GM12878 (cell line): Measurements from ENCODE around the gene SYT12.

Experiments
- CHD1 ChIP-seq: IDR thresholded peaks from 2 replicates; pipeline ENCODE4 v1.6.1; 2012; ENCODE audit warnings: low read depth, low read length, improper control_type of control experiment
- SP1 ChIP-seq: IDR thresholded peaks from one replicate; pipeline ENCODE4 v1.6.1; 2011; ENCODE audit warnings: low read depth, low read length
- YY1 ChIP-seq: IDR thresholded peaks from 2 replicates; pipeline ENCODE4 v1.6.1; 2011; ENCODE audit warnings: low read depth, mild to moderate bottlenecking, low read length
- ZNF274 ChIP-seq: IDR thresholded peaks from one replicate; pipeline ENCODE4 v1.8.0; 2011; ENCODE audit not compliant: insufficient read length, insufficient read depth

- TF ChIP-seq ZNF274 = no peak
- TF ChIP-seq YY1 = no peak
- TF ChIP-seq SP1 = no peak
- TF ChIP-seq CHD1 = no peak
Measured at GRCh38 chr11:67029146-67029545, 6.2 kb downstream of the SYT12 start.
